Measurements from ENCODE around the gene CTCF. TPM values are rescaled to one million over a fixed set of nuclear protein-coding genes. Genes with fewer than 3 reads are reported as not detected.

CTCF gene
- total and polyA plus RNA-seq, 10 of the 15 experiments (the other 5 are each of a cell fraction or from before 2014, with no cell fraction given) = 9.1 to 55.0 (median 41.8) TPM

GRCh38 chr16:67669499-67670101 is 107.3 kb downstream of the CTCF start:
- no peak for FAIRE-seq
- no peak overlapping the region for H3K4me2 ChIP-seq (ENCODE audit: control insufficient read depth, insufficient read depth)
- no peak overlapping the region for H3K27ac ChIP-seq (ENCODE audit: control insufficient read depth, insufficient read depth)
- H3K36me3 ChIP-seq (ENCODE audit: control insufficient read depth in 2 of 2, insufficient read depth in 2 of 2, low read length in 1 of 2) = no peaks in the 10 kb centered on the region
- no TSS peak for BruUV-seq (replicated peaks)
- SMC1A ChIA-PET (ENCODE audit: uncharacterized antibody, unreplicated experiment) = interaction anchor here (0.7 to 3.2 kb wide), 9 partner anchors 9 to 266 kb away, joined by 3 to 14 read pairs (median 3); partner anchors contain the start of genes ACD, ATP6V0D1 and GFOD2
- no peak overlapping the region for H2AFZ ChIP-seq (ENCODE audit: control insufficient read depth, low read depth, low read length)
- ATAC-seq = no peak
- no peak for DNase-seq (ENCODE audit: low read depth, low spot score)
- H3K27me3 ChIP-seq (replicated peaks in 1 of 2; ENCODE audit: control insufficient read depth in 2 of 2, insufficient read depth in 2 of 2, low read length in 1 of 2) = no peaks in the 10 kb centered on the region
- CTCF ChIA-PET = interaction anchor here (0.6 to 11.9 kb wide), 17 partner anchors 11 to 400 kb away, joined by 3 to 196 read pairs (median 4); partner anchors contain the start of genes GFOD2 and RANBP10
- no peaks in the 10 kb centered on the region for H4K20me1 ChIP-seq (ENCODE audit: control insufficient read depth, insufficient read depth)
- no peaks in the 10 kb centered on the region for H3K9me3 ChIP-seq (replicated peaks; ENCODE audit: control insufficient read depth, insufficient read depth, low read length)
- in situ Hi-C loops (cut with MboI) = no loop called here
- TF ChIP-seq CUX1 (IDR thresholded peaks at IDR 0.05; ENCODE audit: insufficient replicate concordance, low read depth, low read length) (no peak), ZNF384 (IDR thresholded peaks at IDR 0.05; ENCODE audit: borderline replicate concordance, low read depth, low read length) (no peak), STAT1 (conservative IDR thresholded peaks at IDR 0.05) (no peak), IRF5 (IDR thresholded peaks at IDR 0.05; ENCODE audit: borderline replicate concordance) (no peak), PBX3 (IDR thresholded peaks at IDR 0.05; ENCODE audit: insufficient replicate concordance, low read depth, low read length) (no peak), HCFC1 (IDR thresholded peaks at IDR 0.05; ENCODE audit: low read length) (no peak), HDAC6 (IDR thresholded peaks at IDR 0.05; ENCODE audit: unreplicated experiment) (no peak), IRF4 (IDR thresholded peaks at IDR 0.05; ENCODE audit: low read depth, low read length) (no peak), IRF3 (IDR thresholded peaks at IDR 0.05) (no peak), SMAD5 (IDR thresholded peaks at IDR 0.05; ENCODE audit: low read depth) (no peak), HDAC2 (IDR thresholded peaks at IDR 0.05) (no peak), IKZF1 (conservative IDR thresholded peaks at IDR 0.05) (no peak)
- H3K4me3 ChIP-seq = no peak overlapping the region
- intact Hi-C loops (cut with micrococcal nuclease; ENCODE audit: unreplicated experiment) = loop anchor here (5.0 kb wide), 2 partner anchors 48 to 177 kb away; partner anchors contain the start of gene GFOD2
- POLR2A ChIA-PET = interaction anchor here (0.5 to 2.1 kb wide), 4 partner anchors 10 to 181 kb away, joined by 3 to 6 read pairs (median 3); partner anchors contain the start of gene ACD
- RAD21 ChIA-PET (ENCODE audit: unreplicated experiment) = interaction anchor here (0.7 to 2.8 kb wide), 4 partner anchors 22 to 149 kb away, joined by 3 to 27 read pairs (median 3); partner anchors contain the start of genes RANBP10 and TSNAXIP1
- peaks cover 36% of the 10 kb centered on the region for H3K4me1 ChIP-seq (ENCODE audit: control insufficient read depth, insufficient read depth, low read length)
- 79% methylated on average over 10 of the region's 10 CpGs for WGBS (ENCODE audit: insufficient coverage, insufficient replicate concordance, low lambda C conversion rate, missing lambda C conversion rate)
- no peaks in the 10 kb centered on the region for H3K79me2 ChIP-seq (ENCODE audit: control insufficient read depth, insufficient read depth, low read length)
- H3K9ac ChIP-seq (ENCODE audit: control insufficient read depth, insufficient read depth, low read length) = no peak overlapping the region
